Measurements from ENCODE around the gene KDM4B.
"Not testable (repeated sequence)": the region's sequence is repeated elsewhere in the genome, so short reads cannot be mapped to it uniquely, and the experiment has no call there.

KDM4B gene

DNA sequence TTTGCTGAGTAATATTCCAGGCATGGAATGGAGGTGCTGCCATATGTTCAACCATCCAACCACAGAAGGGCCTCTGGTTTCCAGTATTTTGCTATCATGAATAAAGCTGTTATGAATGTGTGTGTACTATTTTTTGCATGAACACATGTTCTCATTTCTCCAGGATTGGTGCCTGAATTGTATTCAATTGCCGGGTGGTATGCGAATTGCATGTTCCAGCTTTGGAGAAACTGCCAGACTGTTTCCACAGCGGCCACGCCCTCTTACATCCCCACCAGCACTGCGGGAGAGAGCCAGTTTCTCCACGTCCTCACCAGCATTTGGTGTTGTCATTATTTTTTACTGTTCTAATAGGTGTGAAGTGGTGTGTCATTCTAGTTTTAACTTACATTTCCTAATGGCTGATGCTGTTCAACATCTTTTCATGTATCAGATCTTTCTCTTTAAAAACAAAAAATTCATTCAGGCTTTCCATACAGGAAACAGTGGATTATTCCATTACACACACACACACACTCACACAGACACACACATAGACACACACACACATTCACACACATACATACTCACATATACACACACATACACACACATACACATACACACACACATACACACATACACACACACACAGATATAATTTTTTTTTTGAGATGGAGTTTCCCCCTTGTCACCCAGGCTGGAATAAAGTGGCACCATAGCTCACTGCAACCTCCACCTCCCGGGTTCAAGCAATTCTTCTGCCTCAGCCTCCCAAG lies 217.6 kb downstream of the KDM4B start:
- DNase-seq = no peak

DNA sequence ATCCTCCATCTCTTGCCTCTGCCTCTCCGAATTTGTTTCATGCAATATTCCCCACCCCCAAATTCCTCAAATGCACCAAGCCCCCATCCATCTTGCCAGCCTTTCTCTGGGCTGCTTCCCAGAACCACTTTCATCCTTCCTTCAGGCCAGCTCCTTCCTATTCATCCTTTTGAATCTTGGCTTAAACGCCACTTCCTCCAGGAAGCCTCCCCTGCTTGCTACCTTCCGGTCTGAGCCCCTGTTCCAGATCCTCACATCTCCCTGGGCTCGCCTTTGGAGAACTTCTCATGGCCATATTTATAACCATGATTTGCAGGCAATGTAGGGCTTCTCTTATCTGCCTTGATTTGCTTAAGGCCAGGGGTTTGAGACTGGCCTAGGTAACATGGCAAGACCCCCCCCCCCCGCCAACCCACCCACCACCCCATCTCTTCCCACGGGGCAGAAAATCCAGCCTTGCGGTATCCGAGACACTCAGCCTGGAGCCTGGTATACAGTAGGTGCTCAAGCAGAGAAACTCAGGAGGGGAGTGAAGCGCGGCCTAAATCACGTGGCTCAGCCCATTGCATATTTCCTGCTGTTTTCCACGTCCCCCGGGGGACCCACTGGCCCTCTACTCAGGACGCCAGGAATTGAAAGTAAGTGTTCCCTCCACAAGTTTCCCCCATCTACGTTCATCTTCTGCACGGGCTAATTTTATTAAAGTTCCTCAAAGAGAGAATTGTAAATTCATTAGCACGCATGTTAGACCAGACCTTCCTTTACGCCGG lies 219.8 kb downstream of the KDM4B start:
- no peak for DNase-seq

DNA sequence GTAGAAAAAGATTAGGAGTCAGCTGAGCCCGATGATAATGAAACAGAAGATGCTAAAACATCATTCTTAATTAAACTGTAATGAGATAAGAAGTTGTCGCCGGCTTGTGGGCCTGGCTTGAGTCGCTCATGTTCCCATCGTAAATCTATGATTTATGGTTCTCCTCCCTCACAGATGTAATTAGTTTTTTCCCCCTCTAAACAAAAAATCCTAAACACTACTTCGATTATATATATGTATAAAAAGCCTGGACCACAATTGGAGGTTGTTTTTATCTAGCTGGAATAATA lies 220.3 kb downstream of the KDM4B start:
- no peak for DNase-seq

DNA sequence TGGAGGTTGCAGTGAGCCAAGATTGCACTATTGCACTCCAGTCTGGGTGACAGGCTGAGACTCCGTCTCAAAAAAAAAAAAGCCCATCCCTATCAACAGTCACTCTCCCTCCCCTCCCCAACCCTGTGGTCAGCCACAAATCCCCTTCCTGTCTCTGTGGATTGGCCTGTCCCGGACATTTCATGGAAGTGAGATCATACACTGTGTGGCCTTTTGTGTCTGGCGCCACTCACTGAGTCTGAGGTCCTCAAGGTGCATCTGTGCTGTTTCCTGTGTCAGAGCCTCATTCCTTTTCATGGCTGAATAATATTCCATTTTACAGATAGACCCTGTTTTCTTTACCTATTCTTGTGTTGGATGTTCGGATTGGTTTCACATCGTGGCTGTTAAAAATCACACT lies 222.2 kb downstream of the KDM4B start:
- no peak for DNase-seq

DNA sequence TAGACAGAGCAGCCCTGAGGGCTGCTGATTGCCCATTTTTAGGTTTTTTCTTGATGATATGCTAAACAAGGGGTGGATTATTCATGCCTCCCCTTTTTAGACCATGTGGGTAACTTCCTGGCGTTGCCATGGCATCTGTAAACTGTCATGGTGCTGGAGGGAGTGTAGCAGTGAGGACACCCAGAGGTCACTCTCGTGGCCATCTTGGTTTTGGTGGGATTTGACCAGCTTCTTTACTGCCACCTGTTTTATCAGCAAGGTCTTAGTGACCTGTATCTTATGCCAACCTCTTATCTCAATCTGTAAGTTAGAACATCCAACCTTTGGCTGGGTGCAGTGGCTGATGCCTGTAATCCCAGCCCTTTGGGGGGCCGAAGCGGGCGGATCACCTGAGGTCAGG lies 223.7 kb downstream of the KDM4B start:
- no peak for DNase-seq

DNA sequence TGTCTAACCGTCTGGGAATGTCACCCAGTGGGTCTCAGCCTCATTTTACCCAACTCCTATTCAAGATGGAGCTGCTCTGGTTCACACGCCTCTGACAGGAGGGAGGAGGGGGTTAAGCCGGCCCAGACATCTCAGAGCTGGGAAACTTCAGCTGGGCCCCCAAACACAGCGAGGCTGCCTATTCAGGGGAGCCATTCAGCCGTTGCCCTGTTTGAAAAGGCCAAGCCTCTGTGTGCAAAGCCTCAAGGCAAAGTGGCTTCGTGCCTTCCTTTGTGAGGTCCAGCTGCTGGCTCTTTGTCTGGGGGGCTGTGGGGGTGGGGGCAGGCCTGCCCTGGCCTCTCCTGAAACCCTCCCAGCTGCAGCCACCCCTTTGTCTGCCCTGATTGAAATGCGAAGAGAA lies 224.3 kb downstream of the KDM4B start:
- DNase-seq = no peak

DNA sequence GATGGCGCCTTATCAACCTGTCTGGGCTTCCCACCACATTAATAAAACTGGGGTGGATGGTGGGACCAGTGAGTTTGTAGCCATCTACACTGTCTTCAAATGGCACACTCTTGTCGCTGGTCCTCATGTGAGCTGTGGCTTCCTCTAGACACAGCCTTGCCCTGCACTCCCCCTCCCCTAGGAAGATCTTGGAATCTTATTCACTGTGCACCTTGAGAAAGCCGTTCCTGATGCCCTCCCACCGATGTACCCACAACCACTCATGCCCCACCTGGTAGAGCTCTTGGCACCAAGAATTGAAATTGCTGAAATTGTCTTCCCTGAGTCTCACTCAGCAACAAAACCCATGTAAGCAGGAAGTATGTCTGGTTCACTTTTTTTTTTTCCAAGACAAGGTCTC lies 225.7 kb downstream of the KDM4B start:
- no peak for DNase-seq

DNA sequence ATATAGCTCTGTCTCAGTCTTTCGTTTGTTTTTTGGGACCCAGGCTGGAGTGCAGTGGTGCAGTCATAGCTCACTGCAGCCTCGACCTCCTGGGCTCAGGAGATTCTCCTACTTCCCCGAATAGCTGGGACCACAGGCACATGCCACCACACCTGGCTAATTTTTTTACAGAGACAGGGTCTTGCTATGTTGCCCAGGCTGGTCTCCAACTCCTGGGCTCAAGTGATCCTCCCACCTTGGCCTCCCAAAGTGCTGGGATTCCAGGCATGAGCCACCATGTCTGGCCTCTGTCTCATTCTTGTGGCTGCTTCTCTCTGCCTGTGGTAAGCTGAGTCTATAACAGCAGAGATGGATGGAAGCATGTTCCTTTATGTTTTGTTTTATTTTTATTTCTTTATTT lies 226.7 kb downstream of the KDM4B start:
- not testable (repeated sequence) for DNase-seq

DNA sequence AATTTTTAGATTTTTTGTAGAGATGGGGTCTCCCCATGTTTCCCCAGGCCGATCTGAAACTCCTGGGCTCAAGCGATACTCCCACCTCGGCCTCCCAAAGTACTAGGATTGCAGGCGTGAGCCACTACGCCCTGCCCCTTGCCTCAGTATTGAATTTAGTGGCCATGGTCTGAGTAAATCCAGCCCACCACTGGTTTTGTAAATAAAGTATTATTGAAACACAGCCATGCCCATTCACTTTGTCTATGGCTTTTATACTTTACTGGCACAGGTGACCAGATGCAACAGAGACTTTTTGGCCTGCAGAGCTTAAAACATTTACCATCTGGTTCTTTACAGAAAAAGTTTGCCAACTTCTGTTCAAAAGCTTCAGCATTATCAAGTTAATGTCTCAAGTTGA lies 227.9 kb downstream of the KDM4B start:
- DNase-seq = no peak

DNA sequence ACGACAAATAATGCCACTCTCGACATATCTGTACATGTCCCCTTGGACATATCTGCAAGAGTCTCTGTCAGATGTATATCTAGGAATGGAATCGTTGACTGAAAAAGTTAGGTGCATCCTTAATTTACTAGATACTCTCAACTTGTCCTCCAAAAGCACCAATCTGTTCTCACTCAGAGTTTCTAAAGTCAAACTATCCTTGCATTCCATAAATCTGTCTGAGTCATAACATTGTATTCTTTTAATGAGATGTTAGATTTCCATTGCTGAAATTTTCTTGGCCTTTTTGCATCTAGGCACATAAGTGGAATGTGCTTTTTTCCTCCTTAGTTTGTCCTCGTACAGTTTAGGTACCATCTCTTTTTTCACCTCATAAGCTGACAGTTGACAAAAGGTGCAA lies 231.9 kb downstream of the KDM4B start:
- DNase-seq = no peak

DNA sequence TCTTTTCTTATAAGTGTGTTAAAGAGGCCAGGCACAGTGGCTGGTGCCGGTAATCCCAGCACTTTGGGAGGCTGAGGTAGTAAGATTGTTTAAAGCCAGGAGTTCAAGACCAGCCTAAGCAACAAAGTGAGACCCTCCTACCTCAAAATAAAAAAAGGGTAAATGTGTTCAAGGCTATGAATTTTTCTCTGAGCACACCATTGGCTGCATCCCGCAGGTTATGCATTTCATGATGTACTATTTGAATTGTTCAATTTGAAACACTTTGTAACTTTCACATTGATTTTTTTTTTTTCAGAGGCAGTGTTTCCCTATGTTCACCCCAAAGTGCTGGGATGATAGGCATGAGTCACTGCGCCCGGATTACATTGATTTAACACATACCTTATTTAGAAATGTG lies 233.6 kb downstream of the KDM4B start:
- no peak for DNase-seq

Measured in COR-L47 (cell line).